Astrocyte (in vitro differentiated cells and primary cell): ENCODE measurements around the gene SSUH2.

Experiments used
- CTCF ChIP-seq: IDR thresholded peaks from 2 replicates; pipeline ENCODE4 v1.5.1; 2011; ENCODE audit warnings: low read depth, mild to moderate bottlenecking, inconsistent platforms, low read length, moderate library complexity; ENCODE audit not compliant: insufficient read depth
- EZH2 ChIP-seq: IDR thresholded peaks from 2 replicates; pipeline ENCODE4 v1.6.1; 2012; ENCODE audit warnings: mild to moderate bottlenecking, low read length, inconsistent platforms; ENCODE audit not compliant: insufficient read depth

GRCh38 chr3:8596321-8597218, 48.0 kb downstream of the SSUH2 start:
- TF ChIP-seq CTCF (no peak), EZH2 (no peak)
